Karpas-422 (cell line): ENCODE data around the gene COMP. TPM values are rescaled to one million over a fixed set of nuclear protein-coding genes. Genes with fewer than 3 reads are reported as not detected.

Source experiments
- DNase-seq: peaks from one replicate; pipeline ENCODE4 v3.0.0-alpha.2; 2015
- H2AFZ ChIP-seq: fragments of 200-600 bp; sonication (generic); 2 replicates; pipeline ENCODE4 v1.6.1; 2014; ENCODE audit warnings: antibody characterized with exemption, low read length, mixed read lengths
- H3K27ac ChIP-seq: fragments of 200-600 bp; sonication (generic); 2 replicates; pipeline ENCODE4 v1.5.1; 2014; ENCODE audit warnings: mild to moderate bottlenecking, low read length, moderate library complexity
- H3K27me3 ChIP-seq: fragments of 200-600 bp; sonication (generic); 2 replicates; pipeline ENCODE4 v1.6.1; 2014; ENCODE audit warnings: low read length, mixed read lengths
- H3K36me3 ChIP-seq: fragments of 200-600 bp; sonication (generic); 2 replicates; pipeline ENCODE4 v1.6.1; 2014; ENCODE audit warnings: low read length, mixed read lengths; ENCODE audit not compliant: insufficient read depth
- H3K4me1 ChIP-seq: fragments of 200-600 bp; sonication (generic); 2 replicates; pipeline ENCODE4 v1.6.1; 2014; ENCODE audit warnings: mild to moderate bottlenecking, low read length, mixed read lengths
- H3K4me2 ChIP-seq: fragments of 200-600 bp; sonication (generic); 2 replicates; pipeline ENCODE4 v1.6.1; 2014; ENCODE audit warnings: low read length, low read depth, mild to moderate bottlenecking; ENCODE audit not compliant: poor library complexity, severe bottlenecking
- H3K4me3 ChIP-seq: fragments of 200-600 bp; sonication (generic); 2 replicates; pipeline ENCODE4 v1.5.1; 2014; ENCODE audit warnings: mild to moderate bottlenecking, antibody characterized with exemption, low read length, mixed read lengths
- H3K79me2 ChIP-seq: fragments of 200-600 bp; sonication (generic); 2 replicates; pipeline ENCODE4 v1.6.1; 2014; ENCODE audit warnings: mild to moderate bottlenecking, low read length, mixed read lengths
- H3K9ac ChIP-seq: fragments of 200-600 bp; sonication (generic); 2 replicates; pipeline ENCODE4 v1.6.0; 2014; ENCODE audit warnings: low read length
- H3K9me2 ChIP-seq: fragments of 200-600 bp; sonication (generic), shearing (Covaris generic); replicated peaks from 2 replicates; pipeline ENCODE4 v1.6.0; 2014; ENCODE audit warnings: mild to moderate bottlenecking, low read length, moderate library complexity; ENCODE audit not compliant: insufficient read depth
- H3K9me3 ChIP-seq: fragments of 300-700, 200-600 bp; sonication (generic); 2 replicates; pipeline ENCODE4 v1.6.1; 2014; ENCODE audit warnings: low read length, mixed read lengths
- H4K20me1 ChIP-seq: fragments of 200-600 bp; sonication (generic); 2 replicates; pipeline ENCODE4 v1.6.1; 2014; ENCODE audit warnings: mild to moderate bottlenecking, antibody characterized with exemption, low read length, low read depth; ENCODE audit not compliant: insufficient read depth
- total RNA-seq: library from RNA; depleted of rRNA; stranded (reverse); fragments of >200 nt; shearing (Covaris generic); gene quantifications from 2 replicates; pipeline ENCODE4 v1.2.3, GENCODE V29; 2014; ENCODE audit warnings: low replicate concordance; rRNA removed

The COMP gene
- not detected in 2 replicates for total RNA-seq

GRCh38 chr19:18790566-18791314 is at the start of gene COMP:
COMP (minus strand) TSS chr19:18791305; CDS start chr19:18791269, 36 bp downstream.
- no peaks in the 10 kb centered on the region for H3K27me3 ChIP-seq

GRCh38 chr19:18840288-18841267 is 49.5 kb upstream of the COMP start:
- no peak overlapping the region for H3K27ac ChIP-seq
- no peaks in the 10 kb centered on the region for H3K9me3 ChIP-seq
- no peak overlapping the region for H3K4me3 ChIP-seq
- H3K4me2 ChIP-seq = no peak overlapping the region
- peaks cover 100% of the 10 kb centered on the region for H3K79me2 ChIP-seq
- peaks cover 82% of the 10 kb centered on the region for H4K20me1 ChIP-seq
- H3K9ac ChIP-seq = no peak overlapping the region
- H2AFZ ChIP-seq = no peak overlapping the region
- H3K9me2 ChIP-seq = no peaks in the 10 kb centered on the region
- DNase-seq = no peak
- H3K4me1 ChIP-seq = peaks cover 7% of the 10 kb centered on the region; the same call in 1 of the 2 replicates
- no peaks in the 10 kb centered on the region for H3K27me3 ChIP-seq
- H3K36me3 ChIP-seq = peaks cover 22% of the 10 kb centered on the region

More at GRCh38 chr19:18790566-18791314, at the start of gene COMP:
- H3K9ac ChIP-seq = no peak within 1 kb of the TSS
- no peak for DNase-seq
- no peak within 1 kb of the TSS for H3K4me3 ChIP-seq
- H4K20me1 ChIP-seq = no peaks in the 10 kb centered on the region
- H3K9me3 ChIP-seq = no peaks in the 10 kb centered on the region
- no peak within 1 kb of the TSS for H3K4me2 ChIP-seq
- no peak within 1 kb of the TSS for H2AFZ ChIP-seq
- H3K27ac ChIP-seq = no peak within 1 kb of the TSS
- no peaks in the 10 kb centered on the region for H3K4me1 ChIP-seq
- H3K36me3 ChIP-seq = no peaks in the 10 kb centered on the region
- no peaks in the 10 kb centered on the region for H3K79me2 ChIP-seq
- H3K9me2 ChIP-seq = no peaks in the 10 kb centered on the region

- no peak overlapping the region for H2AFZ ChIP-seq
- H3K27ac ChIP-seq = no peak overlapping the region
- no peak overlapping the region for H3K9ac ChIP-seq
- H3K4me1 ChIP-seq = peaks cover 6% of the 10 kb centered on the region; the same call in 1 of the 2 replicates
- no peak overlapping the region for H3K4me2 ChIP-seq
- H4K20me1 ChIP-seq = peaks cover 82% of the 10 kb centered on the region
- peaks cover 100% of the 10 kb centered on the region for H3K79me2 ChIP-seq
- H3K4me3 ChIP-seq = no peak overlapping the region
- no peak for DNase-seq
- H3K36me3 ChIP-seq = peaks cover 29% of the 10 kb centered on the region
- no peaks in the 10 kb centered on the region for H3K9me2 ChIP-seq
- H3K9me3 ChIP-seq = no peaks in the 10 kb centered on the region
- H3K27me3 ChIP-seq = no peaks in the 10 kb centered on the region
Observed at GRCh38 chr19:18839465-18840287, 48.6 kb upstream of the COMP start.

GRCh38 chr19:18834644-18834984 is 43.5 kb upstream of the COMP start:
- H3K4me2 ChIP-seq = peak overlapping the region; percentile 96
- peaks cover 63% of the 10 kb centered on the region for H4K20me1 ChIP-seq
- H3K4me1 ChIP-seq = peaks cover 17% of the 10 kb centered on the region
- peak overlapping the region; percentile 99; the same call in 1 of the 2 replicates for H3K4me3 ChIP-seq
- DNase-seq = no peak
- H3K36me3 ChIP-seq = peaks cover 30% of the 10 kb centered on the region
- H3K9me3 ChIP-seq = no peaks in the 10 kb centered on the region
- H3K27me3 ChIP-seq = no peaks in the 10 kb centered on the region
- H3K9ac ChIP-seq = no peak overlapping the region
- H3K27ac ChIP-seq = no peak overlapping the region
- peaks cover 77% of the 10 kb centered on the region for H3K79me2 ChIP-seq
- H3K9me2 ChIP-seq = no peaks in the 10 kb centered on the region
- no peak overlapping the region for H2AFZ ChIP-seq

GRCh38 chr19:18833849-18834643 is 42.9 kb upstream of the COMP start:
- H4K20me1 ChIP-seq = peaks cover 59% of the 10 kb centered on the region
- peak overlapping the region; percentile 99 for H3K4me3 ChIP-seq

GRCh38 chr19:18833141-18833476 is 42.0 kb upstream of the COMP start:
- H3K27ac ChIP-seq = peak overlapping the region; percentile 71; the same call in 1 of the 2 replicates
- H3K79me2 ChIP-seq = peaks cover 62% of the 10 kb centered on the region
- no peaks in the 10 kb centered on the region for H3K9me2 ChIP-seq
- DNase-seq = no peak
- H2AFZ ChIP-seq = no peak overlapping the region
- H4K20me1 ChIP-seq = peaks cover 58% of the 10 kb centered on the region
- peak overlapping the region; percentile 99 for H3K4me3 ChIP-seq
- peaks cover 17% of the 10 kb centered on the region for H3K4me1 ChIP-seq
- H3K4me2 ChIP-seq = peak overlapping the region; percentile 96
- peaks cover 30% of the 10 kb centered on the region for H3K36me3 ChIP-seq
- peak overlapping the region; percentile 100 for H3K9ac ChIP-seq
- H3K27me3 ChIP-seq = no peaks in the 10 kb centered on the region
- H3K9me3 ChIP-seq = no peaks in the 10 kb centered on the region

More at GRCh38 chr19:18833849-18834643, 42.9 kb upstream of the COMP start:
- Histone ChIP-seq H3K9me3 (no peaks in the 10 kb centered on the region), H3K27me3 (no peaks in the 10 kb centered on the region), H2AFZ (no peak overlapping the region), H3K4me2 (peak overlapping the region; percentile 96), H3K27ac (no peak overlapping the region), H3K4me1 (peaks cover 17% of the 10 kb centered on the region), H3K79me2 (peaks cover 72% of the 10 kb centered on the region), H3K9me2 (no peaks in the 10 kb centered on the region), H3K36me3 (peaks cover 30% of the 10 kb centered on the region), H3K9ac (peak overlapping the region; percentile 100)
- no peak for DNase-seq
